GM21515 (cell line): ENCODE measurements around the gene FAM118B.

ENCODE experiments used
- ATAC-seq: cut with Tn5 transposase; IDR thresholded peaks from one replicate; pipeline ENCODE4 v1.9.1; 2021; ENCODE audit not compliant: unreplicated experiment

FAM118B gene

DNA sequence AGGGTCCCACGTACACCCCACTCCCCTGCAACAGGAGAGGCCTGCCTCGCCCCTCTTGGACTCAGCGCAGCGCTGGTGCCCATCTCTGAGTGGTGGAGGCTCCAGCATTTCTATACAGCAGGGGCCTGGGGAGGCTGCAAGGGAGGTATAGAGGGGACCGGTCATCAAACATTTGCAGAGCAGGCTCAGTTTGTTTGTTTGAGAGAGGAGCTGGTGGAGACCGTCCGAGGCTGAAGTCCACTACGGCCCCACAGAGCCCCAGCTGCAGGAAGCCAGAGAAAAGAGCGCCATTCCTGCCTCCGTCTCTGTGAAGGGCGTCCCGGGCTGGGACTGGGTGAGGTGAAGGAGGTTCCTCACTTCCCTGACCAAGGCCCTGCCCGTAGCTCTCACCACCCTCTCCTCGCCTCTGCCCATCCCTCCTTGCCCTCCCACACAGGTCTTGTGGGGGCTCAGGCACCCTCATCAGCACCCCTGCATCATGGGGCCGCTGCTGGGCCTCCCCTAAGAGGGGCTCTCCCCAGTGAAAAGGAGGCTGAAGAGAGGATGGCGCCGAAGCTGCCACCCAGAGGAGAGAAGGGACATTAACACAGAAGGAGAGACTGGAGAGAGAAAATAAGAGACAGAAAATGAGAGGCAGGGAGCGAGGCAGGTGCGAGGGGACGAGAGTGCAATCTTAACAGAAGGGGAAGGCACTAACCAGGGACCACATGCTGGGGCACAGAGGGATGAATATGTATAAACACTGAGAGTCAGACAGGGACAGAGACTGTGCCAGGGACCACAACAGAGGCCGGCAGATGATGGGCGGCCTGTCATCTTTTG lies 24.7 kb upstream of the FAM118B start:
- no peak for ATAC-seq

DNA sequence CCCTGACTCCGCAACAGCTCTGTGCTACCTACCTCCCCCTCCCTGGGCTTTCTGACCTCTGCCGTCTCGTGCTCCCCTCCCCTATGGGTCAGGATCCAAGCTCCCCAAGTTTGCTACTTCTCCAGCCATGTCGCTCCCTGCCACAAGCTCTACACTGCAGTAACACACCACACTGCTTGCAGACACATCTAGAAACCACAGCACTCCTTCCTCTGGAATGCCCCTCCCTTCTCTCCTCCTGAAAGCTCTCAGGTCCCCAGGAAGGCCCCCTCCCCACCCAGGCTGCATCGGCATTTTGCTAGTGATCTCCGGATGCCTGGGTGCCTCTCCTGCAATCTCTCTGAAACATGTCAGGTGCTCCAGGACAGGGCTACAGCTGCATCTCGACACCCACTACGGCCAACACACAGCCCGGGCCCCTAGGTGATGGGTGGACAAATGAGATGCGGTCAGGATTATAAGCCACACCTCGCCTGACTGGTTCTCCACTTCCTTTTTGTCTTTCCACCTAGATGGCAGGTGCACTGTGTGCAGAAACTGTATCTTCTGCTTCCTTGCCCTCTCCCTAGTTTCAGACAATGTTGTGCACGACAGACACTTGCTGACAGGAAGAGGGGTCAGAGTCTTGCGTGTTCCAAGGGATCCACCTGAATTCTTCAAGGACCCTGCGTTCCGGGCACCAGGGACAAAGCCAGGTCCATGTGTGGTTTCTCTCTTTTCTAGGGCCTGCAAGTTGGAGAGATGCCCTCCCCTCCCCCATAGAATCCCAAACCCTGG lies 23.1 kb upstream of the FAM118B start:
- peak; percentile 84 for ATAC-seq

DNA sequence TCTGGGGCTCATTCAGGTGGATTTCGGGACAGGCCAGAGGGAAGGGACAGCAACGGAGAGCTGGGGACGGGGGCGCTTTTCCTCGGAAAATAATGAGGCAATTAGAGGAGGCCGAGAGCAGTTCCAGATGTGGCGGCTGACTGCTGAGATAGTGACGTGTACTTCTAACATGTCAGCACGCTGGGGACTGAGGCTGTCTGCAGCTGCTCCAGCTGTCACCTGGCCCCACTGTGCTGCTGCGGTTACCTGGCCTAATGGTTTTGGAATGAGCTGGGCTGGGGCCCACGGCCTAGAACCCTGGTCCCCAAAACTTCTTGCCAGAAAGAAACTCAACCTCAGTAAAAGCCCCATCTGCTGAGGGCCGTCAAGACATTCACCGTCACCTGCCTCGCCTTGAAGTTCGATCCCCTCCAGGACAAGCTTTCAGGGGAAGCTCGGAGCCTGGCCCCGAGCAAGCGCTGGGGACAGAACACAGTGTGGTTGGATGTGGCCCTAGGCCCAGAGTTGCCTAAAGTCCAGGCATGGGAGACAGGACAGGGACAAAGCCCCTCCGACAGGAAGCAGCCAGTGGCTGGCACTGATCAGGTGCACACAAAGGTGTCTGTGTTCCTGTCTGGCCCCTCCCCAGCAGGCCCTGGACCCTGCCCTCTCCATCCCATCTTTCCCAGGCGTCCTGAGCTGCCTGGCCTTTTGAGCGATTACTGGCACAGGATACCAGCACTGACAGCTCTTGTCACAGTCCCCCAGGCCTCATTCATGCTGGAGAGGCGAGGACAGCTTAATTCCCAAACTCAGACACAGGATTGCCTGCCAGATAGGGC lies 22.3 kb upstream of the FAM118B start:
- peak; percentile 79 for ATAC-seq

DNA sequence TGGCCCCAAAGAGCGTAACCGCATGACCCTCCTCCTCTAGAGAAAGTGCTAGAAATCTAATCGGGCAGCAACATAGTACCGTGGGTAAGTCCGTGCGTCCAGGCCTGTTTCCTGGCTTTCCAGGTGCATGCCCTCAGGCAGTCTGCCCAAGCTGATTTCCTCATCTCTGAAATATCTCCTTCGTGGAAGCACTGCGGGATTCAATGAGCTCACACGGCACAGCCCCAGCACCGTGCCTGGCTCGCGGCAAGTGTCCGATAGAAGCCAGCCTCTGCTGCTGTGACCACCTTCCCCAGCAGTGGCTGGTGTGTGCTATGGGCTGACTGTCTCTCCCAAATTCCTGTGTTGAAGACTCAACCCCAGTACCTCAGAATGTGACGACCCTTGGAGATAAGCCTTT lies 20.8 kb upstream of the FAM118B start:
- ATAC-seq: no peak

DNA sequence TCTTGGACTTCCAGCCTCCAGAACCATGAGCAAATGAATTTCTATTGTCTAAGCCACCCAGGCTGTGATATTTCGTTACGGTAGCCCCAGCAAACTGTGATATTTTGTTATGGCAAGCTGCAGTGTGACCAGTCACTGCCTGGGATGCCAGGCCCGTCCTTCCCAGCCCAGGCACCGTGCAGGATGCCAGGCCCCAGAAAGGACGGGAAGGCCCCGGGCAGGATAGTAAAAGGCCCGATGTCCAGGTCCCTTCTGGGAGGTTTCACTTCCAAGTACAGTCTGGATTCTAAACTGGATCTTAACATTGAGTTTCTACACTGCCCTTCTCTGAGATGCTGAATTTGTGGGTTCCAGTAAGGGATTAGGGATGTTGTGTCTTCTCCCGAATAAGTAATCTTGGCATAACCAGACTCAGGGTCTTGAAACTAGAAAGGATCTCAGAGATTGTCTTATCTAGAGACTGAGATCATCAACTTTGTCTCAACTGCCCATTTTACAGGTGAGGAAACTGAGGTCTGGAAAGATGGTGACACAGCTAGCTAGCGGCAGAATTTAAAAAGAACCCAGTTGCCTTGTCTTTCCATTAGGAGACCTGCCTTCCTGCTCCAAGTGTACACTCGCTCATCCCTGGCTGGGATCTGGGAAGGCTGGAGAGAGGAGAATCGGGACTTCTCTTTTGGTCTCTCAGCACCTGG lies 20.1 kb upstream of the FAM118B start:
- ATAC-seq: no peak

DNA sequence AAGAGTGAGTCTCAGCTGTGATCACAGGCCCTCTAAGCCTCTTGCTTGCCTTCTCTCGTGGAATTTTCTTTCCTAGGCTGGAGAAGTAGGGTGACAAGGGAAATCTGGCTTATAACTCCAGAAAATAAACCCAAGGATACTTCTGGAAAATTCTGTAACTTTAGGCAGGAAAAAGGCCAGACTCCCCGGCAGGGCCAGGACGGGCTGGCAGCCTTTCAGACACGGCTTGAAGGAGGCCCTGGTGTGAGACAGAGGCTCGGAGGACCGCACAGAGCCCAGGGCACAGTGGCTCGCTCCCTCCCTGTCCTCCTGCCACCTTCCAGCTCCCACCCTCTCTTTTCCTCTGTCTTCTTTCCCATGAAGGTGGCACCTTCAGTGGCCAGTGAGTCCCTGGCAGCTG lies 19.2 kb upstream of the FAM118B start:
- ATAC-seq: no peak

DNA sequence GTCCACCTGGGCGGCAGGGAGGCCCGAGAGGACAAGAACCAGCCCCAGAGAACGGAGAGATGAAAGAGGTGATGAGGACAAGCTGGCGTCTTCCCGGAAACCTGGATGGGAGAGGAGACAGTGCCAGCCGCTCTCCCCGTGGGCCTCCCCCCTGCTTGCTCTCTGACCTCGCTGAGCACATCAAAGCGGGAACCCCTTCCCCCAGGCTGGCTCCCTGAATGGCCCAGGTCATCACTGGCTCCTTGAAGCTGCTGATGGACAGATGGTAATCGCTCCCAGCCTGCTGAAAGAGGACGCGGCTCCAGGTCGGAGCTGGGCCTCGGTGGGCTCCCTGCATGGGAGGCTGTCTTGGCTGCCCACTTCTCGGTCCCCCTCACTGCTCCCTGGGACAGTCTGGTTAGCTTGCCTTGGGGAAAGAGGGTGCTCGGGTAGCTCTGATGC lies 18.5 kb upstream of the FAM118B start:
- no peak for ATAC-seq

DNA sequence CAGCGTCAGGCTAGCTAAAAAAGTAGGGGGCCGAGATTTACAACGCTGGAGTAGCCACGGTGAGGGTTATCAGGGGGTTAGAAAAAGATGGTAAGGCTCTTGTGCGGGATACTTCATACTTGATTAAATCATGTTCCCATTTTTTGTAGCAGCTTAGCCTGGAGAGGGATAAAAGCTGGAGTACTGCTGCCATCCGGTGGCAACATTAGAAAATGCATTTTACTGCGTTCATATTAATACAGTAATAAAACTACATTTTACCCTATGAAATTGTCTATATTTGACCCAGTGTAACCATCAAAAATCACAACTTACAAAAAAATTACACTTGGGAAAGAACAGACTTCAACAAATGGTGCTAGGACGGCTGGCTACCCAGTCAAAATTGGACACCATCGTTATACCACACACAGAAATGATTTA lies 17.4 kb upstream of the FAM118B start:
- ATAC-seq: no peak

DNA sequence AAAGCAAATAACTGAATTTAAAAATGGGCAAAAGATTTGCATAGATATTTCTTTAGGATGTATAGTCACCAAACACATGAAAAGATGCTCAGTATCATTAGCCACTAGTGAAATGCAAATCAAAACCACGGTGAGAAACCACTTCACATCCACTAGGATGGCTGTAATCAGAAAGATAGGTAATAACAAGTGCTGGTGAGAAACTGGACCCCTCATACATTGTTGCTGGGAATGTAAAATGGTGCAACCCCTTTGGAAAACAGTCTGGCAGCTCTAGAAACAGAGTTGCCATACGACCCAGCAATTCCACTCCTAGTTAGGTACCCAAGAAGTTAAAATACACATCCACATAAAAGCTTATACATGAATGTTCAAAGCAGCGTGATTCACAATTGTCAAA lies 16.5 kb upstream of the FAM118B start:
- ATAC-seq: no peak

DNA sequence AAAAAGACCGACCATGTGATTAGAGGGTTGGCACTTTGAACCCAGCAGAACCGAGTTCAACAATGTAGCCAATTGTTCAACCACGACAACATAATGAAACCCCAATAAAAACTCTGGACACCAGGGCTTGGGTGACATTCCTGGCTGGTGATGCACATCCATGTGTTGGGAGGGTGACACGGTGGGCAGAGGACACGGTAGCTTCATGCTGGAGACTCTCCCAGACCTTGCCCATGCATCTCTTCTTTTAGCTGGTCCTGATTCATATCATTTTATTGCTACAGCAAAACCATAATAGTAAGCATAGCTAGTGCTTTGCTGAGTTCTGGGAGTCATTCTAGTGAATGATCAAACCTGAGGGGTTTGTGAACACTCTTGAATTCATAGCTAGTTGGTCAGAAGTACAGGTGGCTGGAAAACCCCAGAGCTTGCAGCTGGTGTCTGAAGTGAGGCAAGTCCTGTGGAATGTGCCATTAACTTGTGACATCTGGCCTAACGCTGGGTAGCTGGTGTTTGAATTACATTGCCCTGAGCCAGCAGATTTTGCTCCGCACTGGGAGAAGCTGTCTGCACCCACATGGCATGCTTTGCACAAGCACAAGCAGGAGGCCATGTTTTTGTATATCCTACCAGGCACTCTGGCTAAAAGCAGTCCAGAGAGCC lies 14.2 kb upstream of the FAM118B start:
- ATAC-seq: no peak

DNA sequence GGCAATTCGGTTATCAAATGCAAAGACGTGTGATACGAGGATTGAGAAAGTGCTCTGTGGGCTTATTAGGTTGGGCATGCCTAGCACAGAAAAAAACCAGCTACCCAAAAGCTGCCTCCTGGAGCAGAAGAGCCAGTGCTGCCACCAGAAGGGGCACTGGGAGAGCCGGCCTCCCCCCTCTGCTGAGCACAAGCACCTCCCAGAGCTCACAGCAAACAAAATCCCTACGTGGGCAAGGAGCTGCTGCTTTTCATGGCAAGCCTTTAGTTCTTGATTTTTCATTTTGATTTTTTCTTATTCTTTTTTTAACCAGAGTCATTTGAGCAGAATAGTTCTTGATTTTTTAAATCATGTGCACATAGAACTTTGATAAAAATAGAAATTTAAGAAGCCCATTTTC lies 12.9 kb upstream of the FAM118B start:
- ATAC-seq: no peak

DNA sequence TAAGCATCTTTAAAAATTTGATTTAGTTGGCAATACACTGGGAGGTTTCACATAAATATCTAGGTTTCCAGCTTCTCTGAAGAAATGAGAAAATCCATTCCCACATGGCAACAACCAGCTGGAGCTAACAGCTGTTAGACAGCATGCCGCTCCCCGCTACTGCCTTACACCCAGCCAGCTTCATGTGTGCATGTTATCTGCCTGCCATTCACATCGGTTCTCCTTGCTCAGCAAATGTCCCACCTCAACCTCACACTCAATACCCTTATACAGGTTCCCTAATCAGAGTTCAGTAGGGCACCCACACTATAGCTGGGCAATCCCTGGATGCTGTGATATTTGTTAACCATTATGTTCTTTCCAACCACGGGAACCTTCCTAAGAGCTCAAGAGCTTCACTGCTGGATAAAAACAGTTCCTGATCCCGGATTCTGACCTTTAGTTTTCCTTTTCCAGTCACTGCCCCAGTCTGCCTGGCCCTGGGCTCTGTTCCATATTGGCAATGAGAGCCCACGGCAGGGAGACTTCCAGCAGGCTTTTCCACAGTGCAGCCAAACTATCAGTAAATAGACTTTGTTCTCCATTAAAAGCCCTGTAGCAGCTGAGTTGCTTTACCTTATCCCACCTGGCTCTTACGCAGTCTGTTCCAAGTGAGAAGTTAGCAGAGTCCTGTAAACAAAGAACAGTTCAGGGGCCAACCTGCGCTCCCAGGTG lies 8.8 kb upstream of the FAM118B start:
- no peak for ATAC-seq

DNA sequence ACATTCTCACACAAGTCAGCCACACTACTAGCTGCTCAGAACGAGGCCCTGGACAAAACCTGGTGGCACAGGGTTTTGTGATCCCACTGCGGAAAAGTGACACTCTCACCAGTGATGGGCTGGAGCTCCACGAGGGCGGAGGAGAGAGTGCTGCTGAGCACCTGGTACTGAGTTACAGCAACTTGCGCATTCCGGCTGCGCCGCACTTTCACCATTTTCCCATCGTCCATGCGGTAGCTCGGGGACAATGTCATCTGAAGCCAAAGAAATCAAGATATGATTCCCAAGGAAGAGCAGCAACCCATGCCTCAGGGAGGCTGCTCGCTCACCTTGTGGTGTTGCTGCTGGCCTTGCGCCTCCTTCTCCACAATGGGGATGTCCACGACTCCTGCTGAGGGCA lies 6.2 kb upstream of the FAM118B start:
- ATAC-seq: no peak

DNA sequence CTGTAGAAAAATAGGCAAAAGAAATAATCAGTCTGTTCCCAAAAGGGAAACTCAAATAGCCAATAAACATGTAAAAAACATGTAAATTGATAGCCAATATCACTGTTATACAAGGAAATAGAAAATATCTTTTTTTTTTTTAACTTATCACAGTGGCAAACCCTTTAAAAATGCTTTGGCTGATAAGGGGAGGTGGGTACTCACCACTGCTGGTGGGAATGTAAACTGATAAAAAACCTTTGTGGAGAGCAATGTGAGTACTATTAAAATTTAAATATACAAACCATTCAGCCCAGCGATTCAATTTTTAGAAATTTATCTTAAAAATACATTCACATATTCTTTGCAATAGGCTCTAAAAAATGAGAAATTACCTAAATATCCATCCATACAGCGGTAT lies 3.7 kb upstream of the FAM118B start:
- no peak for ATAC-seq

DNA sequence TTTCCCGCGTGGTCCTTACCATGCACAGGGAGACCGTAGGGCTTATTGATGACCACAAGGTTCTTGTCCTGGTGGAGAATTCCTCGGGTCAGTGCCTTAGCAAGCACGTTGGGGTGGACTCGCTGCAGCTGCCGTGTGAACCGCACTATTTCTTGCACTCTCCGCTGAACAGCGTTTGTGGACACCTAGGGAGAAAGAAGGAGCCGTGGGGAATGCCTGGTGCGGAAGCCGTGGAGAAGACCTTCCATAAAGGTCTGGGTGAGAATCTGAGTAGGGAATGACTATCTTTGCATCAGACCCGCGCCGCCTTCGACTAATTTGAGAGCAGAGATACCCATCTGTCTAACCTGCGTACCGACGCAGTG lies 729 bp upstream of the FAM118B start:
- no peak for ATAC-seq

DNA sequence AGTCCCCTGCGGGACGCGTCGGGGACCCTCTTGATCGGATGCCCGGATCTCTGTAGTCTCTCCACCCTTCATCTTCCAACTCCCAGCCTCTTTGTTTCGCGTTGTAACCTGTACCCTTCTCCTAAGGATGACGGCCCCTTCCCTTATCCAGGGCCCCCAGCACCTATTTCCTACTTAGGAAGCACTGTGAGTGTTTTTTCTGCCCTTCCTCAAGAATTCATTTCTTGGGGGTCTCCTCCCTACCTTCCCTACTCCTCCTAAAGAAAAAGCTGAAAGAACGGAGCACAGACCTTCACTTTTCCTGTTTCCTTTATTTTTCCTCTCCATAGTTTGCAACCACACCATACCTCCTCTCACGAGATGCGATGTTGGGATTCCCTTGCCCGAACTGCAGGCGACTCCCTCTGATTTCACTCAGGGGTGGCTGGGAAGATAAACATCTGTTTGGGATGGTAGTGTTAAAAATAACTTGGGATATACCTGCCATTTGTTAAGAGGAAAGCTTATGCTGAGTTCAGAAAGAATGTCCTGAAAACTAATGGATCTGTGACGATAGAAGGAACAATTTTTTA lies 593 bp downstream of the FAM118B start:
- no peak for ATAC-seq

DNA sequence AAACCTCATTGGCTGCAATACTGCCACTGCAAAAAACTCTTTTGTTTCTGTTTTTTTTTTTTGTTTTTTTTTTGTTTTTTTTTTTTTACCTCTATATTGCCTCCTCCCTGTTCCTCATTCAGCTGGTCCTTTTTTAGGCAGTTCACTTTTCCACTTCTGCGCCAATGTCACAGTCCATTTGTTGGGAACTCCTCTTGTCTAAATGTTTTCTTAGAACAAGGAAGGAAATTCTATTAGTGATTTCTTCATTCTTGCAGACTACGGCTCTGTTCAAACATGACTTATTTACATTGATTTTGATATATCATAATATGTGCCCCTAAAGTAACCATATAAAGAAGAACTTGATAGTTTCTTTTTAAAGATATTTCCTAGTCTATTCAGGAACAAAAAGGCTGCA lies 2.9 kb downstream of the FAM118B start:
- no peak for ATAC-seq

DNA sequence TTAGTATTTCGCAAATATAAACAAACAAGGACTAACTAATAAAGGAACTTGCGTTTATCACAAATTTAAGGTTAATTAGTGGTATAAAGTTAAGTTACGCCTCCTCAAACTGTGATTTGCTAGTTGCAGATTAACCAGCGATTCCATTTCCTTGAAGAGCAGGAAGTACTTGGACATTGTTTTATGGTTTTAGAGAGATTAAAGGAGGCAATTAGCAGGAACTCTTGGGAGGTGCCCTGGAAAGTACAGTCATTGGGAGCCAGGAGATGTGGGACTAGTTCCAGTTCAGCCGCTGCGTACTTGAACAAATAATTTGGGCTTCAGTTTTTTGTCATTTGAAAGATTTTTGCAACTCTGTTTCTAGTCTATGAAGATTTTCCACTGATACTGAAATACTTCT lies 3.3 kb downstream of the FAM118B start:
- no peak for ATAC-seq

DNA sequence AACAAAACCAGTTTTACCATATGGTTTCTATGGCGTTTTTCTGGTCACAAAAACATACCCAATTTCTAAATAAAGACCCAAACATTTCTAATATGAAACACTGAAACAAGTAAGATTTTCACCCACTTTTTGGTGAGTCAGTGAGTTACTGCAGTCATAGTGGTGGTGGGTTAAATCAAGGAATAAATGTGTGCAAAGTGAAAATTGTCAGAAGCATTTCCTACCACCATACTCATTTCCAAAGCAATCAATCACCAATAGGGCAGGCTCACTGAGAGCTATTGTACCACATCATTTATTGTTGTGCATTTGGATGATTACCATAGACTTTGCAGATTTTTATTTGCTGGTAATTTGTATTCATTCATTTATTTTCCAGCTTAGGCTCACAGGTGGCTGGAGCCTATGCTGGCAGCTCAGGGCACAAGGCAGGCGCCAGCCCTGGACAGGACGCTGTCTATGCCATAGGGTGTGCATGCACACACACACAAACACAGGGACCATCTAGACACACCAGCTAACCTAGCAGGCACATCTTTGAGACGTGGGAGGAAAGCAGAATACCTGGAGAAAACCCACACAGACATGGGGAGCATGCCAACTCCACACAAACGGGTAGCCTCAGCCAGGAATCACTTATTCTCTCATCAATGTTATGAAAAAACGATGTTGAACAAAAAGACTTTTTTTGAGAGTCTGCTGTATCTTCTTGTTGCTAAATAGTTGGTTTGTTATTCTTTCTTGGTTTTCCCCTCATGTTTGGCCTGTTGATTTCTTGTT lies 5.1 kb downstream of the FAM118B start:
- ATAC-seq: no peak
